ENCODE data around the gene C22orf23. TPM values are rescaled to one million over a fixed set of nuclear protein-coding genes. Genes with fewer than 3 reads are reported as not detected.
A peak's percentile ranks its signal among the peaks of the same experiment; 100 is the strongest.

C22orf23 gene
- total and polyA plus RNA-seq, 10 of the 15 experiments (the other 5 are each of a cell fraction or from before 2014, with no cell fraction given) = 0.04 to 0.38 (median 0.11) TPM; not detected in 5

DNA sequence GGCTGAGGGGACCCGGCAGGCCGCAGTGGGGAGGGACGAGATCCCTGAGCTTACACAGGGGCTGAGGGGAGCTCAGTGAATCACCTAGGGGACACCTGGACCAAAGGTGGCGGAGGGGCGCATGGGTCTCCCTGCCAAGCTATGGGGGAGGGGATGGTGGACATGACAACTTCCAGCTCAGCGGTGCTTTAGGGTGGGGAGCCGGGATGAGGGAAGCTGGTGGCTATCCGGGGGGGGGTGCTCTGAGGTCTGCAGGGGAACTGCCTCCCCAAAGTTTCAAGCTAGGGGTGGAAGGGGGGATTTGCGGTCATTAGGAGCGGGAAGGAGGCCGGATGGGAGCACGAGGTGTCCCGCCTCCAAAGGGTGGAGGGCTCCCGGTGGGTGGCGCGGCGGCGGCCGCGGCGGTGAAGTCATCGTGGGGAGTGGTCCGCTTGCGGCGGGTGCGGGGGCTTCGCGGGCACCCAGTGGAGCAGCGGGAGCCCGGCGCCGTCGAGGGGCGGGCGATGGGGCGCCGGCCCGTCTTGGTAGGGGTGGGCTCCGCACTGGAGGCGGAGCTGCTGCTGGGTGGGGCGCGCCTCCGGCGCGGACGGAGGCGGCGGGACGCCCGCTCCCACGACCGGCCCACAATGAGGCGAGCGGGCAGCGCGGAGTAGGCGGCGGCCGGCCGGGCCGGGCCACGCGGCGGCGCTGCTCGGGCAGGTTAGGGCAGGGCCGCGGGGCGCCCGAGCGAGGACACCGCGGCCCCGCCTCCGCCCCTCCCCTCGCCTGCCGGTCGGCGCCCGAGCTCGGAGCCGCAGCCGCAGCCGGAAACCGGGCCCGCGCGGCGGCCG, 47.7 kb downstream of the C22orf23 start, which contains the start of gene MICALL1 (continued):
- TF ChIP-seq, protein P1, sequence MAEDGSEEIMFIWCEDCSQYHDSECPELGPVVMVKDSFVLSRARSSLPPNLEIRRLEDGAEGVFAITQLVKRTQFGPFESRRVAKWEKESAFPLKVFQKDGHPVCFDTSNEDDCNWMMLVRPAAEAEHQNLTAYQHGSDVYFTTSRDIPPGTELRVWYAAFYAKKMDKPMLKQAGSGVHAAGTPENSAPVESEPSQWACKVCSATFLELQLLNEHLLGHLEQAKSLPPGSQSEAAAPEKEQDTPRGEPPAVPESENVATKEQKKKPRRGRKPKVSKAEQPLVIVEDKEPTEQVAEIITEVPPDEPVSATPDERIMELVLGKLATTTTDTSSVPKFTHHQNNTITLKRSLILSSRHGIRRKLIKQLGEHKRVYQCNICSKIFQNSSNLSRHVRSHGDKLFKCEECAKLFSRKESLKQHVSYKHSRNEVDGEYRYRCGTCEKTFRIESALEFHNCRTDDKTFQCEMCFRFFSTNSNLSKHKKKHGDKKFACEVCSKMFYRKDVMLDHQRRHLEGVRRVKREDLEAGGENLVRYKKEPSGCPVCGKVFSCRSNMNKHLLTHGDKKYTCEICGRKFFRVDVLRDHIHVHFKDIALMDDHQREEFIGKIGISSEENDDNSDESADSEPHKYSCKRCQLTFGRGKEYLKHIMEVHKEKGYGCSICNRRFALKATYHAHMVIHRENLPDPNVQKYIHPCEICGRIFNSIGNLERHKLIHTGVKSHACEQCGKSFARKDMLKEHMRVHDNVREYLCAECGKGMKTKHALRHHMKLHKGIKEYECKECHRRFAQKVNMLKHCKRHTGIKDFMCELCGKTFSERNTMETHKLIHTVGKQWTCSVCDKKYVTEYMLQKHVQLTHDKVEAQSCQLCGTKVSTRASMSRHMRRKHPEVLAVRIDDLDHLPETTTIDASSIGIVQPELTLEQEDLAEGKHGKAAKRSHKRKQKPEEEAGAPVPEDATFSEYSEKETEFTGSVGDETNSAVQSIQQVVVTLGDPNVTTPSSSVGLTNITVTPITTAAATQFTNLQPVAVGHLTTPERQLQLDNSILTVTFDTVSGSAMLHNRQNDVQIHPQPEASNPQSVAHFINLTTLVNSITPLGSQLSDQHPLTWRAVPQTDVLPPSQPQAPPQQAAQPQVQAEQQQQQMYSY (CRISPR knock-in tag; IDR thresholded peaks at IDR 0.05) = no peak
- TF ChIP-seq MXI1 (IDR thresholded peaks at IDR 0.05; ENCODE audit: low read depth, low read length) (peak; percentile 65; the same call in 1 of the 2 replicates), KDM1A (IDR thresholded peaks at IDR 0.05; ENCODE audit: borderline replicate concordance) (no peak), STAT1 (conservative IDR thresholded peaks at IDR 0.05) (no peak), BHLHE40 (IDR thresholded peaks at IDR 0.05; ENCODE audit: borderline replicate concordance in 1 of 2, low read depth in 2 of 2, low read length in 1 of 2) (peak; percentile 46 to 91; a peak in 3 of 4 replicates), HDAC2 (IDR thresholded peaks at IDR 0.05) (no peak), EGR1 (IDR thresholded peaks at IDR 0.05; ENCODE audit: borderline replicate concordance in 1 of 2, low read depth in 2 of 2, low read length in 2 of 2) (peak in 1 of 2 experiments; percentile 67; a peak in 1 of 3 replicates), RUNX3 (IDR thresholded peaks at IDR 0.05; ENCODE audit: low read length) (peak; percentile 28; the same call in 1 of the 2 replicates), HCFC1 (IDR thresholded peaks at IDR 0.05; ENCODE audit: low read length) (0 out of 2 replicates have a peak, but pooled peaks have one; percentile 14), IKZF1 (conservative IDR thresholded peaks at IDR 0.05) (peak; percentile 83), PAX5 (IDR thresholded peaks at IDR 0.05; ENCODE audit: borderline replicate concordance, low read depth, low read length) (no peak; the same call in 1 of the 2 replicates), POLR2AphosphoS5 (IDR thresholded peaks at IDR 0.05; ENCODE audit: low read length) (no peak; the same call in 1 of the 2 replicates)
- TF ChIP-seq, protein P2, sequence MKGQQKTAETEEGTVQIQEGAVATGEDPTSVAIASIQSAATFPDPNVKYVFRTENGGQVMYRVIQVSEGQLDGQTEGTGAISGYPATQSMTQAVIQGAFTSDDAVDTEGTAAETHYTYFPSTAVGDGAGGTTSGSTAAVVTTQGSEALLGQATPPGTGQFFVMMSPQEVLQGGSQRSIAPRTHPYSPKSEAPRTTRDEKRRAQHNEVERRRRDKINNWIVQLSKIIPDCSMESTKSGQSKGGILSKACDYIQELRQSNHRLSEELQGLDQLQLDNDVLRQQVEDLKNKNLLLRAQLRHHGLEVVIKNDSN (IDR thresholded peaks at IDR 0.05; ENCODE audit: borderline replicate concordance, extremely low read length, insufficient read depth, low read depth, low read length) = no peak
- TF ChIP-seq, protein P3, sequence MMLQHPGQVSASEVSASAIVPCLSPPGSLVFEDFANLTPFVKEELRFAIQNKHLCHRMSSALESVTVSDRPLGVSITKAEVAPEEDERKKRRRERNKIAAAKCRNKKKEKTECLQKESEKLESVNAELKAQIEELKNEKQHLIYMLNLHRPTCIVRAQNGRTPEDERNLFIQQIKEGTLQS (IDR thresholded peaks at IDR 0.05; ENCODE audit: borderline replicate concordance, extremely low read depth, low read depth, low read length) = no peak
- TF ChIP-seq, protein P4, sequence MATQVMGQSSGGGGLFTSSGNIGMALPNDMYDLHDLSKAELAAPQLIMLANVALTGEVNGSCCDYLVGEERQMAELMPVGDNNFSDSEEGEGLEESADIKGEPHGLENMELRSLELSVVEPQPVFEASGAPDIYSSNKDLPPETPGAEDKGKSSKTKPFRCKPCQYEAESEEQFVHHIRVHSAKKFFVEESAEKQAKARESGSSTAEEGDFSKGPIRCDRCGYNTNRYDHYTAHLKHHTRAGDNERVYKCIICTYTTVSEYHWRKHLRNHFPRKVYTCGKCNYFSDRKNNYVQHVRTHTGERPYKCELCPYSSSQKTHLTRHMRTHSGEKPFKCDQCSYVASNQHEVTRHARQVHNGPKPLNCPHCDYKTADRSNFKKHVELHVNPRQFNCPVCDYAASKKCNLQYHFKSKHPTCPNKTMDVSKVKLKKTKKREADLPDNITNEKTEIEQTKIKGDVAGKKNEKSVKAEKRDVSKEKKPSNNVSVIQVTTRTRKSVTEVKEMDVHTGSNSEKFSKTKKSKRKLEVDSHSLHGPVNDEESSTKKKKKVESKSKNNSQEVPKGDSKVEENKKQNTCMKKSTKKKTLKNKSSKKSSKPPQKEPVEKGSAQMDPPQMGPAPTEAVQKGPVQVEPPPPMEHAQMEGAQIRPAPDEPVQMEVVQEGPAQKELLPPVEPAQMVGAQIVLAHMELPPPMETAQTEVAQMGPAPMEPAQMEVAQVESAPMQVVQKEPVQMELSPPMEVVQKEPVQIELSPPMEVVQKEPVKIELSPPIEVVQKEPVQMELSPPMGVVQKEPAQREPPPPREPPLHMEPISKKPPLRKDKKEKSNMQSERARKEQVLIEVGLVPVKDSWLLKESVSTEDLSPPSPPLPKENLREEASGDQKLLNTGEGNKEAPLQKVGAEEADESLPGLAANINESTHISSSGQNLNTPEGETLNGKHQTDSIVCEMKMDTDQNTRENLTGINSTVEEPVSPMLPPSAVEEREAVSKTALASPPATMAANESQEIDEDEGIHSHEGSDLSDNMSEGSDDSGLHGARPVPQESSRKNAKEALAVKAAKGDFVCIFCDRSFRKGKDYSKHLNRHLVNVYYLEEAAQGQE (IDR thresholded peaks at IDR 0.05; ENCODE audit: low read depth, low read length) = no peak

Measured in GM12878 (cell line).